Muscle of back (tissue), 11 donors: ENCODE measurements around the gene TOM1L2. TPM values are rescaled to one million over a fixed set of nuclear protein-coding genes. Genes with fewer than 3 reads are reported as not detected.

Experiments
- DNase-seq, 3 donors: peaks; one replicate each; pipeline versions ENCODE4 v3.0.0 to v3.0.0-alpha.2; 2013
- polyA plus RNA-seq, 10 donors: library from polyadenylated mRNA; unstranded; fragments of 120-200 nt; gene quantifications; one replicate each; pipeline ENCODE4 v1.2.1, GENCODE V29; 2013; ENCODE audit not compliant: insufficient read length in 10 of 10

TOM1L2 gene
- polyA plus RNA-seq, 10 donors, result 25.2 to 43.2 (median 32.3) TPM

- no peak for DNase-seq
These were observed 72.7 kb downstream of the TOM1L2 start for GRCh38 chr17:17899486-17899885.

- DNase-seq, result no peak
These were observed 73.5 kb downstream of the TOM1L2 start for GRCh38 chr17:17898673-17899072.

- no peak for DNase-seq
These were observed 74.8 kb downstream of the TOM1L2 start for GRCh38 chr17:17897442-17897841.

- no peak for DNase-seq
These were observed 75.5 kb downstream of the TOM1L2 start for GRCh38 chr17:17896746-17897145.

- no peak for DNase-seq
These were observed 78.2 kb downstream of the TOM1L2 start for GRCh38 chr17:17893801-17894644.

- DNase-seq, result no peak
These were observed 79.5 kb downstream of the TOM1L2 start for GRCh38 chr17:17892731-17893130.

GRCh38 chr17:17892009-17892408 is 80.2 kb downstream of the TOM1L2 start:
- no peak for DNase-seq

GRCh38 chr17:17890773-17891759 is 81.1 kb downstream of the TOM1L2 start:
- no peak for DNase-seq

GRCh38 chr17:17889922-17890321 is 82.3 kb downstream of the TOM1L2 start:
- DNase-seq, result no peak

GRCh38 chr17:17888821-17889220 is 83.4 kb downstream of the TOM1L2 start:
- no peak for DNase-seq

GRCh38 chr17:17888371-17888770 is 83.8 kb downstream of the TOM1L2 start:
- no peak for DNase-seq

GRCh38 chr17:17887752-17888304 is 84.4 kb downstream of the TOM1L2 start:
- no peak for DNase-seq

- DNase-seq, result peak in 1 of 3 donors; percentile 45
These were observed 85.5 kb downstream of the TOM1L2 start for GRCh38 chr17:17886726-17887125.

GRCh38 chr17:17886226-17886625 is 86.0 kb downstream of the TOM1L2 start:
- peak in 2 of 3 donors; percentile 45 to 77 for DNase-seq

GRCh38 chr17:17884391-17885357 is 87.5 kb downstream of the TOM1L2 start:
- peak in 1 of 3 donors; percentile 44 for DNase-seq

GRCh38 chr17:17883801-17884200 is 88.4 kb downstream of the TOM1L2 start:
- DNase-seq, result no peak

- DNase-seq, result no peak
These were observed 90.1 kb downstream of the TOM1L2 start for GRCh38 chr17:17882082-17882581.

- DNase-seq, result no peak
These were observed 91.5 kb downstream of the TOM1L2 start for GRCh38 chr17:17880577-17881196.

- peak; percentile 84 to 94 (median 87) for DNase-seq
These were observed 94.5 kb downstream of the TOM1L2 start for GRCh38 chr17:17877529-17878358.
